K562 (cell line): Measurements from ENCODE around the gene SH3D19. TPM values are rescaled to one million over a fixed set of nuclear protein-coding genes. Genes with fewer than 3 reads are reported as not detected.

Experiments used
- CBX8 ChIP-seq: fragments of 200-600 bp; sonication (generic); IDR thresholded peaks from 2 replicates; pipeline ENCODE4 v1.6.1; 2012; ENCODE audit warnings: borderline replicate concordance, mixed run types, low read depth, mild to moderate bottlenecking, moderate library complexity, mixed read lengths, low read length, control low read depth, inconsistent platforms; ENCODE audit not compliant: poor library complexity, severe bottlenecking; ENCODE audit errors: extremely low read depth
- ELF1 ChIP-seq: fragments of 200-800 bp; sonication (Bioruptor generic); IDR thresholded peaks from 2 replicates; pipeline ENCODE4 v1.6.1; 2016; ENCODE audit warnings: missing genetic modification characterization, missing compliant biosample characterization
- FOXK2 ChIP-seq, 2 experiments: fragments of 450-650 bp; IDR thresholded peaks in 1 of 2; conservative IDR thresholded peaks in 1 of 2; 2 replicates each; pipeline ENCODE4 v1.6.1; 2016; ENCODE audit warnings: low read depth in 2 of 2, mild to moderate bottlenecking in 1 of 2
- HDAC6 ChIP-seq: IDR thresholded peaks from 2 replicates; pipeline ENCODE4 v1.6.1; 2012; ENCODE audit warnings: low read depth, mild to moderate bottlenecking, control low read depth, inconsistent platforms, low read length, moderate library complexity
- HNRNPUL1 ChIP-seq: fragments of 200-400 bp; formaldehyde crosslinking; IDR thresholded peaks from 2 replicates; pipeline ENCODE4 v1.6.1; 2017; ENCODE audit warnings: low read length
- JUNB ChIP-seq: fragments of 450-650 bp; formaldehyde crosslinking; conservative IDR thresholded peaks from 2 replicates; pipeline ENCODE4 v1.4.0; 2020; ENCODE audit warnings: mild to moderate bottlenecking
- KLF10 ChIP-seq: fragments of 250-450 bp; sonication (Bioruptor Pico); IDR thresholded peaks from 2 replicates; pipeline ENCODE4 v1.6.1; 2021; ENCODE audit warnings: matching md5 sums
- MCM2 ChIP-seq: fragments of 450-650 bp; IDR thresholded peaks from 2 replicates; pipeline ENCODE4 v1.6.1; 2017; ENCODE audit warnings: low read depth, mild to moderate bottlenecking
- RBM14 ChIP-seq: fragments of 200-400 bp; formaldehyde crosslinking; IDR thresholded peaks from 2 replicates; pipeline ENCODE4 v1.6.1; 2018; ENCODE audit warnings: low read depth, mild to moderate bottlenecking, low read length, moderate library complexity, borderline replicate concordance; ENCODE audit not compliant: insufficient read depth
- XRCC5 ChIP-seq: fragments of 200-400 bp; formaldehyde crosslinking; IDR thresholded peaks from 2 replicates; pipeline ENCODE4 v1.6.1; 2017; ENCODE audit warnings: low read depth, mild to moderate bottlenecking, low read length
- ZBTB11 ChIP-seq, 3 experiments: fragments of 200-800 bp in 1 of 3; fragments of 250-450 bp in 1 of 3; fragments of 450-650 bp in 1 of 3; sonication (Bioruptor Pico) in 1 of 3; sonication (Bioruptor generic) in 1 of 3; formaldehyde crosslinking in 1 of 3; IDR thresholded peaks; 2 replicates each; pipeline versions ENCODE4 v1.6.1 to v1.8.0; 2016 to 2022; ENCODE audit warnings: mild to moderate bottlenecking in 2 of 3, missing genetic modification characterization in 2 of 3, missing compliant biosample characterization in 1 of 3, moderate library complexity in 1 of 3
- ZBTB7A ChIP-seq: IDR thresholded peaks from 2 replicates; pipeline ENCODE4 v1.6.1; 2011; ENCODE audit warnings: low read depth, mild to moderate bottlenecking, low read length, moderate library complexity, borderline replicate concordance; ENCODE audit not compliant: control insufficient read depth
- ZNF121 ChIP-seq: sonication (generic); formaldehyde crosslinking; conservative IDR thresholded peaks from 2 replicates; pipeline ENCODE4 v1.8.0; 2022; ENCODE audit warnings: missing genetic modification reagents
- ZNF318 ChIP-seq, 2 experiments: fragments of 450-650 bp; IDR thresholded peaks; 2 replicates each; pipeline ENCODE4 v1.6.1; 2016; ENCODE audit warnings: mild to moderate bottlenecking in 2 of 2, borderline replicate concordance in 1 of 2, low read depth in 1 of 2, moderate library complexity in 1 of 2
- polyA plus RNA-seq, 8 experiments: library from polyadenylated mRNA; depleted of rRNA in 4 of 8; stranded (reverse) in 5 of 8; unstranded in 3 of 8; fragments of >200 nt; fragmentation: Nextera tagmentation in 2 of 8; fragmentation: Illumina TruSeq in 1 of 8; extraction: Ambion mirVana in 2 of 8; extraction: Trizol in 1 of 8; gene quantifications; 2 replicates each; pipeline versions ENCODE4 v1.2.1 to v1.2.3, GENCODE V29; 2011 to 2014; ENCODE audit warnings: inconsistent platforms in 1 of 8, missing spikeins in 1 of 8
- total RNA-seq, 7 experiments: library from RNA; depleted of rRNA in 6 of 7; stranded (reverse); fragments of >200 nt in 6 of 7; fragmentation: Illumina TruSeq in 2 of 7; extraction: Trizol in 2 of 7; gene quantifications; 2 replicates each; pipeline versions ENCODE4 v1.2.1 to v1.2.3, GENCODE V29; 2011 to 2021; ENCODE audit warnings: low replicate concordance in 1 of 7

SH3D19 gene
- total and polyA plus RNA-seq, 9 of the 15 experiments (the other 6 are each of a cell fraction or from before 2014, with no cell fraction given) = 0.42 to 2.2 (median 1.1) TPM; not detected in 6

GRCh38 chr4:151099229-151099975, 226.0 kb downstream of the SH3D19 start, which contains the start of gene RPS3A (continued):
- TF ChIP-seq KLF10 (CRISPR knock-in tag) = no peak
- TF ChIP-seq XRCC5 = peak; percentile 96
- no peak for TF ChIP-seq JUNB (CRISPR knock-in tag)
- peak; percentile 12; the same call in 1 of the 2 replicates for TF ChIP-seq ZBTB7A
- TF ChIP-seq MCM2 = no peak
- no peak for TF ChIP-seq HDAC6
- no peak for TF ChIP-seq ZBTB11 (CRISPR knock-in tag; IDR thresholded peaks at IDR 0.05)
- TF ChIP-seq ZNF318 (IDR thresholded peaks at IDR 0.05; ENCODE audit: borderline replicate concordance in 1 of 2, low read depth in 1 of 2) = peak in 1 of 2 experiments; percentile 96; a peak in 2 of 4 replicates
- peak; percentile 93; the same call in 1 of the 2 replicates for TF ChIP-seq RBM14
- no peak for TF ChIP-seq HNRNPUL1
- TF ChIP-seq ZNF121 (CRISPR knock-in tag) = no peak
- TF ChIP-seq ELF1 = peak; percentile 99
- peak; percentile 92 to 95 for TF ChIP-seq FOXK2 (conservative IDR thresholded peaks at IDR 0.05 in 1 of 2, IDR thresholded peaks at IDR 0.05 in 1 of 2; ENCODE audit: low read depth in 2 of 2)
- TF ChIP-seq CBX8 = no peak
